GM18507 (cell line): ENCODE results near the gene TLCD3A.
"Not testable (repeated sequence)": the region's sequence is repeated elsewhere in the genome, so short reads cannot be mapped to it uniquely, and the experiment has no call there.

Experiments
- DNase-seq: peaks from one replicate; pipeline ENCODE4 v3.0.0; 2011; ENCODE audit warnings: low read depth; ENCODE audit not compliant: insufficient read length; ENCODE audit errors: extremely low spot score
- FAIRE-seq: peaks from 2 replicates; lab custom pipeline; 2011; peaks lifted over from hg19 to GRCh38; lab: Jason Lieb, UNC

The TLCD3A gene

DNA sequence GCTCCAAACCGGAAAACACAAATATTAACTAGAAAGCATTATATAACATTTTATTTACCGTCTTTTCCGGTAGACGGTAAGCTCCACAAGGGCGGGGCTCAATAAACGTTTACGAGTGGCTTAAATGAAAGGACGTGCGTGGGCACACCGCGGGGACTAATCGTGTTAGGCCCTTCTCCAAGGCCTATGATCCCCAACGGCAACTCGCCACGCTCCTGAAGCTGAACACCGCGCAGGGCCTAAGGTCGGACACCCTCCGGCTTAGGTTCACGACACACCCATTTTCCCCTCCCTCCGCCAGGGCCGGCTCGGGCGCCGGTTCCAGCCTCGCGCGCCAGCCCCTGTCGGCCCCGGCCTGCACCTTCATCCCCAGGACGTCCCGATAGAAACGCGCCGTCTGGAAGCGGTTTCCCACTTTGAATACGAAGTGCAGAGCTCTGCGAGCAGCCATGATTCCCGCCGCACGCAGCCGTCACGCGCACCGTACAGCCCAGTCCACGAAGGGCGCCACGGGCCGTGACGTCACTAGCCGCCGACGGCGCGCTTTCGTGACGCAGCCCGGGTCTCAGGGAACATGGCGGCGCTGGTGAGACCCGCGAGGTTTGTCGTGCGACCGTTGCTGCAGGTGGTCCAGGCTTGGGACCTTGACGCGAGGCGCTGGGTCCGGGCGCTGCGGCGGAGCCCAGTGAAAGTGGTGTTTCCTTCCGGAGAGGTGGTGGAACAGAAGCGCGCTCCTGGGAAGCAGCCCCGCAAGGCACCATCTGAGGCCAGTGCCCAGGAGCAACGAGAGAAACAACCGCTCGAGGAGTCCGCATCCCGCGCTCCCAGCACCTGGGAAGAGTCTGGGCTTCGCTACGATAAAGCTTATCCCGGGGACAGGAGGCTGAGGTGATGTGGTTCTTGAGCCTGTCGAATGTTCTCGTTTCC lies 49.7 kb downstream of the TLCD3A start, which contains the start of the genes GLOD4 and MRM3:
GLOD4 (minus strand) TSS at position 476 of the 927 bp plus-strand sequence; CDS start at position 451, 25 bp downstream.
MRM3 (plus strand) TSS at position 549 of the 927 bp plus-strand sequence; CDS start at position 575, 26 bp downstream.
- DNase-seq (peak; percentile 95), FAIRE-seq (peak; percentile 90)

DNA sequence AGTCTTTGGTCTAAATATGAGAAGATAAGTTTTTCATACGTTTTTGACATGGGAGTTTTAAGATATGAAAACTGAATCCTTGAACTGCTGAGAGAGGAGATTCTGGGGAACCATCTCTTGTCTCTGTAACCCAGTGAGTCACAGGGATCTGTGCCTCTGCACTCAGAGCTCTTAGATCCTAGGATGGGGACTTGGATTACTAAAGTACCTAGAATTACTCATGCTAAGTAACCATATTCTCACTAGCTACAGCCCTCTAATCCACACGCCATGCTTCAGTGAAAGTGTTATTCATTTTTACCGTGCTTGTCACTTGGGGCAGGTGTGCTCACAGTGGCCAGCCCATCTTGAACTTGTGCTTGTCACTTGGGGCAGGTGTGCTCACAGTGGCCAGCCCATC lies 51.7 kb downstream of the TLCD3A start:
- DNase-seq = no peak
- no peak for FAIRE-seq

DNA sequence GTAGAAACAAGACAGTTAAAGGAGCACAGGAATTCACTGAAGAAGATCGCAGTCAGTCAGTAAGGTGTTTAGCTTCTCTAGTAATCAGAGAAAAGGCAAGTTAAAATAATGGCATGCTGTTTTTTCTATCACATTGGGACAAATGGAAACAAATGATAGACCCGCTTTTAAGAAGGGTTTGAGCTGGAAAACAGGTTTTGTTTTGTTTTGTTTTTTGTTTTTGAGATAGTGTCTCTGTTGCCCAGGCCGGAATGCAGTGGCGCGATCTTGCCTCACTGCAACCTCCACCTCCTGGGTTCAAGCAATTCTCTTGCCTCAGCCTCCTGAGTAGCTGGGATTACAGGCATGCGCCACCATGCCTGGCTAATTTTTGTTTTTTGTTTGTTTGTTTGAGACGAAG lies 53.5 kb downstream of the TLCD3A start:
- not testable (repeated sequence) for FAIRE-seq, DNase-seq

DNA sequence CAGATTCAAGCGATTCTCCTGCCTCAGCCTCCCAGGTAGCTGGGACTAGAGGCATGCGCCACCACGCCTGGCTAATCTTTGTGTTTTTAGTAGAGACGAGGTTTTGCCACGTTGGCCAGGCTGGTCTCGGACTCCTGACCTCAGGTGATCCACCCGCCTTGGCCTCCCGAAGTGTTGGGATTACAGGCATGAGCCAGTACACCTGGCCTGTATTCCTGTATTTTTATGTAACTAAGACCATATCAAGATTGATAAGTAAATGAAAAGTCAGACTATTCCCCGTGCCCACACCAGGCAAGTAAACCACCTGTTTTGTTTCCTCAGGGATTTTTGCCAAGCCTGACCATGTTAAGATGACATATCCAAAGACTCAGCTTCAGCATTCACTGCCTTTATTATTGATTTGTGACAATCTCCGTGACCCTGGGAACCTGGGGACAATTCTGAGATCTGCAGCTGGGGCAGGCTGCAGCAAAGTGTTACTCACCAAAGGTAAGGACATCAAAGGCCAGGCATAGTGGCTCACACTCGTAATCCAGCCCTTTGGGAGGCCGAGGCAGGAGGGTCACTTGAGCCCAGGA lies 55.3 kb downstream of the TLCD3A start:
- no peak for FAIRE-seq
- DNase-seq = no peak

DNA sequence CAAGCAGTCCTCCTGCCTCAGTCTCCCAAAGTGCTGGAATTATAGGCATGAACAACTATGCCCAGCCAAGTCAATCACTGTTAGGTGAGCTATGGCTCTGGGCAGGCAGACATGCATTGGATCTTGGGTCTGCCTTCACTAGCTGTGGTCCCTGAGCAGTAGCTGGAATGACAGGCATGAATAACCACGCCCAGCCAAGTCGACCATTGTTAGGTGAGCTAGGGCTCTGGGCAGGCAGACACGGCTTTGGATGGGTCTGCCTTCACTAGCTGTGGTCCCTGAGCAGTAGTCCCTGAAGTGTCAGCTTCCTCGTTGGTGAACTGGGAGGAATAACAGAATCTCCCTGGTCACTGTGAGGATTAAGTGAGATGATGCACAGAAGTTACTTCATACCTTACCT lies 56.2 kb downstream of the TLCD3A start:
- DNase-seq (no peak), FAIRE-seq (no peak)

DNA sequence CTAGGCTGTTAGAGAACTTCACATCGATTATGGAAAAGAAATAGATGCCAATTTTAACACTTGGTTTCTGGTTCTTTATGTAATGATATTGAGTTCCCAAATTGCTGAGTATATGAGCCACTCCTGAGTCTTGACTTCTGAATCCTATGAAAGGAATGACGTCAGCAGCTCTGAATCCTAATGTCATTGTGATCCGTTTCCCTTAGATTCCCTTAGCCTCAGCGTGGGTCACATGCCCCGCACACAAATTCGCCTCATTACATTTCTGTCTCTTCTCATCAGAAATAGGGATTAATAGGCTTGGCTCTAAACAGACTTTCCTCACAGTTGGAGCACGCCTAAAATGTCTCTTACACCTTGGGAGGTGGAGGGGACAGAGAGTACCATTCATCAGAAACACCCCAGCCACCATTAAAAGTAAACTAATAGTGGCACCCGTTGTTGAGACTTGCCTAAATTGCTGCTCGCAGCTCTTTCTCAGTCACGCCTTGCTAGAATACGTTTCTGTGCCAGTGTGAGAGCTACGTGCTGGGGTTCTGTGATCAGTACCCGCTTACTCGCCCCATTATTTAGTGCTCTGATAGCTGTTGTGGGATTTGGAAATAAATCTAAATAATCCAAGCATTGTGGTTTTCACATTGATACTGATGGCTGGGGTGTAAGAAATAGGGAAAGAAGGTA lies 56.9 kb downstream of the TLCD3A start:
- DNase-seq (no peak), FAIRE-seq (no peak)

DNA sequence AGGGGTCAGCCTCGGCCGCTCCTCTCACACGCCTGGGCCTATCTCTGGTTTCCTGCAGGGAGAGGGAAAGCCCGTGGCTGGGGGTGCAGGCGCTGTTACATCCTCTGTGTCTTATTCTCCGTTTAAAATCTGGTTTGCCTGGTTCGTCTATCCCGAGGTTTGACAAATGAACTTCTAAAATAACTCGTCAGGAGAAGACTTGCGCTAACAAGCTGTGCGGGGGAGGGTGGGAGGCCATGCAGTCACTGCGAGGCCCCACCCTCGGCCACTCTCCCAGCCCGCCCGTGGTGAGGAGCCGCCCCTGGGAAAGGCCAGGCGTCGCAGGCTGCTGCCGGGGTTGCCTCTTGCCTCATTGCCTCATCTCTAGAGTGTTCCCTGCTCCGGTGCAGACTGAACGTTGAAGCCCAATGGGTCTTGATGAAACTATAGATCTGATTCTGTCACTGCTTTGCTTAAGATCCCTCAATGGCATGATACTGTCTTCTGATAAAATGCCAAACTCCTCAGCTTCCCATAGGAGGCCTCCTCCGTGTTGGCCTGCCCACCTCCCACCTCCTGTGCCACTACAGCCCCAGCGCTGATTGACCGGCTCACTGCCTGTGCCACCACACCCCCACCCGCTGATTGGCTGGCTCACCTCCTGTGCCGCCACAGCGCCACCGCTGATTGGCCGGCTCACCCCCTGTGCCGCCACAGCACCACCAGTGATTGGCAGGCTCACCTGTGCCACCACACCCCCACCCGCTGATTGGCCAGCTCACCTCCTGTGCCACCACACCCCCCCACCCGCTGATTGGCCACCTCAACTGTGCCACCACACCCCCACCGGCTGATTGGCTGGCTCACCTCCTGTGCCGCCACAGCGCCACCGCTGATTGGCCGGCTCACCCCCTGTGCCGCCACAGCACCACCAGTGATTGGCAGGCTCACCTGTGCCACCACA lies 57.8 kb downstream of the TLCD3A start:
- not testable (repeated sequence) for FAIRE-seq, DNase-seq

DNA sequence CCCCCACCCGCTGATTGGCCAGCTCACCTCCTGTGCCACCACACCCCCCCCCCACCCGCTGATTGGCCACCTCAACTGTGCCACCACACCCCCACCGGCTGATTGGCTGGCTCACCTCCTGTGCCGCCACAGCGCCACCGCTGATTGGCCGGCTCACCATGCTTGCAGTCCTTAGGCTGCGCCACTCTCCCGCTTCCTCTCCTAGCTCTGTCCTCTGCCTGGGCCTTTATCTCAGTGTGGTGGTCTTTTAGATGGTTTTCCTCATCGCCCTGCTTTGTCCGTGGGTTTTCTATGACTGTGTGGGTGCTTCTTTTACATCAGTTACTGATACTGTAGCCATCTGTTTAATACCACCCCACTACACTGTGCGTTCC lies 58.5 kb downstream of the TLCD3A start:
- DNase-seq, FAIRE-seq: not testable (repeated sequence)

DNA sequence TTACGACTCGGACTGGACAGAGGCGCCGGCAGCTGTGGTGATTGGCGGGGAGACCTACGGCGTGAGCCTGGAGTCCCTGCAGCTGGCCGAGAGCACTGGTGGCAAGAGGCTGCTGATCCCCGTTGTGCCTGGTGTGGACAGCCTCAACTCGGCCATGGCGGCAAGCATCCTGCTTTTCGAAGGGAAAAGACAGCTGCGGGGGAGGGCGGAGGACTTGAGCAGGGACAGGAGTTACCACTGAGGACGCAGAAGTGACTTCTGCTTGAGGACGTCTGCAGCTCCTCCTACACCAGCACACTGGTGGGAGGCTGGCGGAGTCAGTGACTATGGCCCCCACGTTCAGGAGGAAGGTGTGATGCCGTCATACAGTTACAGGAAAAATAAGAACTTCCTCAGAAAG lies 59.4 kb downstream of the TLCD3A start:
- FAIRE-seq = no peak

DNA sequence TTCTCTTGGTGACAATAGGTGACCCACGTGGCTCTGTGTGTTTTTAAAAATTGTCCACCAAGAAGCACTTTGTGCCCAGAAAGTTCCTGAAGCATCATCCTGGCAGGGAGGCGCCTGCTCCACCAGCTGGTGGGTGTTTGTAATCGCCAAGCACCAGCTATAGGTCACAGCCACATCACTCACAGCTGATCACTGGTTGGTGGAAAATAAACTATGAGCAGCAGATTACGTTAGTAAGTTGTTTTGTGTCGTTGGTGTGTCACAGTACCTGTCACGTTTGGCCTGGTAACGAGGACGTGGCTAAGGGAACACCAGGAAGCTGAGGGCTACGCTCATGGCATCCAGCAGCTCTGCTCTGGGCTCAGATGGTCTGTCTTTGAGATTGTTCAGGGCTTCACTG lies 59.9 kb downstream of the TLCD3A start:
- DNase-seq (no peak), FAIRE-seq (no peak)

More for the DNA sequence above, 59.4 kb downstream of the TLCD3A start:
- DNase-seq = no peak
